H1 (cell line): ENCODE data around the gene POLR3F. TPM values are rescaled to one million over a fixed set of nuclear protein-coding genes. Genes with fewer than 3 reads are reported as not detected.

Experiments used
- CTCF ChIA-PET: fragments of 300-600 bp; sonication (Branson Sonifier 250); formaldehyde crosslinking; loops from one replicate; lab custom pipeline; 2021; ENCODE audit not compliant: partially characterized antibody; lab: Charles Lee
- POLR2A ChIA-PET: fragments of 300-600 bp; sonication (Branson Sonifier 250); formaldehyde crosslinking; loops from one replicate; lab custom pipeline; 2021; ENCODE audit warnings: inconsistent platforms; ENCODE audit not compliant: partially characterized antibody; lab: Charles Lee
- DNase-seq, 2 experiments: peaks; one replicate each; pipeline versions ENCODE4 v3.0.0 to v3.0.0-alpha.2; 2010 to 2022; ENCODE audit warnings: low spot score in 2 of 2, low read depth in 1 of 2, mixed read lengths in 1 of 2
- FAIRE-seq: peaks from 2 replicates; lab custom pipeline; 2011; peaks lifted over from hg19 to GRCh38; lab: Jason Lieb, UNC
- H2AFZ ChIP-seq: 2 replicates; pipeline ENCODE4 v1.8.1; 2012; ENCODE audit warnings: low read length, inconsistent platforms
- H2AK5ac ChIP-seq: 2 replicates; pipeline ENCODE4 v1.6.1; 2013; ENCODE audit warnings: low read depth, low read length
- H2BK120ac ChIP-seq: replicated peaks from 2 replicates; pipeline ENCODE3; 2013; ENCODE audit warnings: low read depth, low read length, inconsistent platforms
- H2BK12ac ChIP-seq: 2 replicates; pipeline ENCODE4 v1.6.1; 2013; ENCODE audit warnings: low read depth, low read length
- H2BK15ac ChIP-seq: 2 replicates; pipeline ENCODE4 v1.6.1; 2013; ENCODE audit warnings: low read length
- H2BK20ac ChIP-seq: 2 replicates; pipeline ENCODE4 v1.6.1; 2013; ENCODE audit warnings: low read length
- H2BK5ac ChIP-seq: 2 replicates; pipeline ENCODE4 v1.6.1; 2013; ENCODE audit warnings: low read depth, low read length
- H3K14ac ChIP-seq: 2 replicates; pipeline ENCODE4 v1.6.1; 2013; ENCODE audit warnings: inconsistent platforms; ENCODE audit not compliant: insufficient read length
- H3K18ac ChIP-seq: 2 replicates; pipeline ENCODE4 v1.6.1; 2013; ENCODE audit warnings: low read length; ENCODE audit errors: extremely low read depth
- H3K23ac ChIP-seq: 2 replicates; pipeline ENCODE4 v1.6.1; 2013; ENCODE audit warnings: inconsistent platforms; ENCODE audit not compliant: insufficient read length
- H3K23me2 ChIP-seq: 2 replicates; pipeline ENCODE4 v1.6.1; 2013; ENCODE audit warnings: low read depth, low read length
- H3K27ac ChIP-seq: 2 replicates; pipeline ENCODE4 v1.6.1; 2011; ENCODE audit warnings: low read depth, low read length, inconsistent platforms
- H3K27me3 ChIP-seq, 4 experiments: replicated peaks in 1 of 4; 1 replicate in 1 of 4; 2 replicates in 3 of 4; pipeline versions ENCODE4 v1.6.1 to v1.8.1; 2011 to 2013; ENCODE audit warnings: low read length in 3 of 4, mild to moderate bottlenecking in 3 of 4, inconsistent platforms in 2 of 4, mixed read lengths in 2 of 4, moderate library complexity in 1 of 4; ENCODE audit not compliant: control insufficient read depth in 3 of 4, insufficient read depth in 3 of 4; ENCODE audit errors: extremely low read depth in 1 of 4
- H3K36me3 ChIP-seq, 4 experiments: 2 replicates each; pipeline versions ENCODE4 v1.6.1 to v1.8.1; 2011 to 2013; ENCODE audit warnings: mild to moderate bottlenecking in 4 of 4, low read length in 3 of 4, moderate library complexity in 2 of 4, control low read depth in 1 of 4, inconsistent platforms in 1 of 4; ENCODE audit not compliant: insufficient read depth in 4 of 4, control insufficient read depth in 2 of 4
- H3K4ac ChIP-seq: replicated peaks from 2 replicates; pipeline ENCODE3; 2013; ENCODE audit warnings: low read length, low read depth, mixed read lengths, inconsistent platforms; ENCODE audit not compliant: insufficient read length
- H3K4me1 ChIP-seq, 4 experiments: replicated peaks in 1 of 4; 1 replicate in 1 of 4; 2 replicates in 3 of 4; pipeline versions ENCODE4 v1.6.1 to v1.8.1; 2011 to 2013; ENCODE audit warnings: low read length in 3 of 4, inconsistent platforms in 2 of 4, mixed read lengths in 1 of 4; ENCODE audit not compliant: insufficient read depth in 4 of 4, control insufficient read depth in 3 of 4
- H3K4me2 ChIP-seq, 2 experiments: 2 replicates each; pipeline versions ENCODE4 v1.6.1 to v1.8.1; 2011 to 2013; ENCODE audit warnings: low read depth in 2 of 2, low read length in 2 of 2, control low read depth in 1 of 2, inconsistent platforms in 1 of 2, mild to moderate bottlenecking in 1 of 2; ENCODE audit not compliant: insufficient read depth in 1 of 2
- H3K4me3 ChIP-seq, 4 experiments: fragments of 200-600, 300-600 bp in 1 of 4; sonication (generic), shearing (Covaris generic), sonication (Bioruptor Twin) in 1 of 4; 2 replicates each; pipeline versions ENCODE4 v1.5.1 to v1.8.1; 2011 to 2016; ENCODE audit warnings: low read length in 4 of 4, low read depth in 3 of 4, control low read depth in 2 of 4, inconsistent platforms in 2 of 4, mild to moderate bottlenecking in 2 of 4, mixed read lengths in 1 of 4, moderate library complexity in 1 of 4; ENCODE audit not compliant: insufficient read depth in 2 of 4; ENCODE audit errors: extremely low read depth in 1 of 4
- H3K56ac ChIP-seq: replicated peaks from 2 replicates; pipeline ENCODE3; 2013; ENCODE audit warnings: low read depth, mild to moderate bottlenecking, mixed read lengths, low read length, inconsistent platforms; ENCODE audit not compliant: insufficient read length
- H3K79me1 ChIP-seq: 2 replicates; pipeline ENCODE4 v1.6.1; 2013; ENCODE audit warnings: low read depth, low read length, control low read depth
- H3K79me2 ChIP-seq, 2 experiments: 2 replicates each; pipeline versions ENCODE4 v1.6.1 to v1.8.1; 2012 to 2013; ENCODE audit warnings: low read length in 2 of 2, mild to moderate bottlenecking in 2 of 2, inconsistent platforms in 1 of 2; ENCODE audit not compliant: insufficient read depth in 2 of 2, control insufficient read depth in 1 of 2
- H3K9ac ChIP-seq, 4 experiments: replicated peaks in 1 of 4; 1 replicate in 1 of 4; 2 replicates in 3 of 4; pipeline versions ENCODE4 v1.6.1 to v1.8.1; 2011 to 2013; ENCODE audit warnings: low read depth in 3 of 4, low read length in 3 of 4, control low read depth in 2 of 4, mild to moderate bottlenecking in 2 of 4, moderate library complexity in 2 of 4, inconsistent platforms in 1 of 4; ENCODE audit errors: extremely low read depth in 1 of 4
- H3K9me3 ChIP-seq, 2 experiments: 2 replicates each; pipeline versions ENCODE4 v1.6.1 to v1.8.1; 2012 to 2013; ENCODE audit warnings: mild to moderate bottlenecking in 2 of 2, moderate library complexity in 2 of 2, control low read depth in 1 of 2, inconsistent platforms in 1 of 2, low read depth in 1 of 2, low read length in 1 of 2, mixed read lengths in 1 of 2; ENCODE audit not compliant: insufficient read depth in 2 of 2
- H4K20me1 ChIP-seq, 2 experiments: replicated peaks in 1 of 2; 2 replicates each; pipeline versions ENCODE3 to v1.8.1; 2011 to 2013; ENCODE audit warnings: inconsistent platforms in 2 of 2, low read length in 2 of 2, mild to moderate bottlenecking in 1 of 2; ENCODE audit not compliant: insufficient read depth in 2 of 2, control insufficient read depth in 1 of 2
- H4K5ac ChIP-seq: 2 replicates; pipeline ENCODE4 v1.6.1; 2013; ENCODE audit warnings: low read length, low read depth, mixed read lengths, inconsistent platforms; ENCODE audit not compliant: insufficient read length
- H4K8ac ChIP-seq: 2 replicates; pipeline ENCODE4 v1.8.0; 2013; ENCODE audit warnings: mild to moderate bottlenecking, moderate library complexity, low read length, inconsistent platforms; ENCODE audit not compliant: insufficient read depth; ENCODE audit errors: extremely low read depth
- H4K91ac ChIP-seq: replicated peaks from 2 replicates; pipeline ENCODE3; 2013; ENCODE audit warnings: low read length, mixed read lengths, inconsistent platforms; ENCODE audit not compliant: insufficient read length
- BCL11A ChIP-seq, 2 experiments: IDR thresholded peaks; one replicate each; pipeline ENCODE4 v1.6.1; 2011; ENCODE audit warnings: low read depth in 2 of 2, low read length in 2 of 2, mild to moderate bottlenecking in 2 of 2
- CEBPB ChIP-seq: IDR thresholded peaks from 2 replicates; pipeline ENCODE4 v1.6.1; 2012; ENCODE audit warnings: low read depth, low read length
- CHD2 ChIP-seq: IDR thresholded peaks from 2 replicates; pipeline ENCODE4 v1.6.1; 2012; ENCODE audit warnings: low read length, improper control_type of control experiment
- EGR1 ChIP-seq: IDR thresholded peaks from 2 replicates; pipeline ENCODE4 v1.6.1; 2011; ENCODE audit warnings: low read depth, low read length, borderline replicate concordance
- FOSL1 ChIP-seq: IDR thresholded peaks from 2 replicates; pipeline ENCODE4 v1.6.1; 2011; ENCODE audit warnings: mild to moderate bottlenecking, low read depth, low read length, moderate library complexity; ENCODE audit not compliant: insufficient read depth
- PHF8 ChIP-seq: fragments of 200-600 bp; sonication (generic); conservative IDR thresholded peaks from 2 replicates; pipeline ENCODE4 v1.7.1; 2012; ENCODE audit warnings: low read depth, mild to moderate bottlenecking, inconsistent platforms, low read length, moderate library complexity
- POLR2AphosphoS5 ChIP-seq: IDR thresholded peaks from 2 replicates; pipeline ENCODE4 v1.6.1; 2011; ENCODE audit warnings: low read depth, low read length
- POU5F1 ChIP-seq: IDR thresholded peaks from 2 replicates; pipeline ENCODE4 v1.6.1; 2011; ENCODE audit warnings: low read depth, mild to moderate bottlenecking, low read length, moderate library complexity
- RAD21 ChIP-seq, 2 experiments: IDR thresholded peaks in 1 of 2; conservative IDR thresholded peaks in 1 of 2; 2 replicates each; pipeline ENCODE4 v1.6.1; 2011; ENCODE audit warnings: low read depth in 2 of 2, low read length in 2 of 2, improper control_type of control experiment in 1 of 2, inconsistent platforms in 1 of 2, mild to moderate bottlenecking in 1 of 2, moderate library complexity in 1 of 2
- SIRT6 ChIP-seq: IDR thresholded peaks from one replicate; pipeline ENCODE4 v1.7.1; 2012; ENCODE audit warnings: low read length, inconsistent platforms
- SP4 ChIP-seq: IDR thresholded peaks from 2 replicates; pipeline ENCODE4 v1.6.1; 2012; ENCODE audit warnings: low read length, inconsistent platforms
- SUZ12 ChIP-seq: fragments of 200-600 bp; sonication (generic); IDR thresholded peaks from 2 replicates; pipeline ENCODE4 v1.6.1; 2012; ENCODE audit warnings: mild to moderate bottlenecking, inconsistent platforms, low read length, moderate library complexity, mixed read lengths
- TAF1 ChIP-seq: IDR thresholded peaks from 2 replicates; pipeline ENCODE4 v1.6.1; 2011; ENCODE audit warnings: mild to moderate bottlenecking, low read depth, low read length
- TAF7 ChIP-seq: optimal IDR thresholded peaks from 2 replicates; pipeline ENCODE3; 2011; ENCODE audit warnings: low read depth, mild to moderate bottlenecking, inconsistent platforms, low read length, moderate library complexity, borderline replicate concordance
- TCF12 ChIP-seq: IDR thresholded peaks from 2 replicates; pipeline ENCODE4 v1.6.1; 2011; ENCODE audit warnings: low read depth, mild to moderate bottlenecking, low read length
- WGBS, 2 experiments: shearing (Covaris generic) in 1 of 2; methylation state at CpG; one replicate each; pipeline versions ENCODE4 v1.1.6 to v1.1.7; 2013 to 2015; ENCODE audit warnings: low lambda C conversion rate in 2 of 2, mixed read lengths in 2 of 2, inconsistent platforms in 1 of 2, low coverage in 1 of 2, missing lambda C conversion rate in 1 of 2; ENCODE audit not compliant: insufficient replicate concordance in 2 of 2, insufficient coverage in 1 of 2, insufficient read length in 1 of 2; ENCODE audit errors: extremely low coverage in 1 of 2, missing lambda C conversion rate in 1 of 2; 5-methylcytosine and 5-hydroxymethylcytosine counted together
- polyA plus RNA-seq, 7 experiments: library from polyadenylated mRNA; depleted of rRNA in 3 of 7; stranded (reverse) in 5 of 7; unstranded in 2 of 7; fragments of >200 nt in 5 of 7; fragments of 200-250 nt in 2 of 7; gene quantifications; 1 replicate in 5 of 7; 2 replicates in 1 of 7; 4 replicates in 1 of 7; pipeline versions ENCODE4 v1.2.1 to v1.2.3, GENCODE V29; 2011 to 2013; ENCODE audit warnings: missing spikeins in 2 of 7, mixed read lengths in 2 of 7
- total RNA-seq: library from RNA; stranded (reverse); fragmentation: NEBNext Ultra II Directional; extraction: Animal tissue kit (Norgen Biotek cat#: 25700); gene quantifications from 2 replicates; pipeline ENCODE4 v1.2.1, GENCODE V29; 2021

The POLR3F gene
- total and polyA plus RNA-seq, 2 of the 8 experiments (the other 6 are each of a cell fraction or from before 2014, with no cell fraction given): 5.7 to 14.0 TPM

GRCh38 chr20:18533491-18533890 lies 66.3 kb downstream of the POLR3F start:
- no peak overlapping the region for H3K27ac ChIP-seq
- no peak overlapping the region for H4K91ac ChIP-seq
- no peak overlapping the region for H2BK120ac ChIP-seq
- no peak overlapping the region for H2AFZ ChIP-seq
- no peaks in the 10 kb centered on the region for H3K23me2 ChIP-seq
- no peak overlapping the region for H4K5ac ChIP-seq
- H3K4me3 ChIP-seq: no peak overlapping the region
- H3K79me2 ChIP-seq: no peaks in the 10 kb centered on the region
- ChIA-PET POLR2A (no interaction called here), CTCF (no interaction called here)
- H2AK5ac ChIP-seq: no peak overlapping the region
- FAIRE-seq (no peak), DNase-seq (no peak)
- H3K14ac ChIP-seq: no peak overlapping the region
- H4K8ac ChIP-seq: no peak overlapping the region
- H4K20me1 ChIP-seq: peaks cover 2% of the 10 kb centered on the region in 2 experiments
- no peaks in the 10 kb centered on the region; the same call in none of the 2 replicates for H3K79me1 ChIP-seq
- 88% methylated on average over 1 of the region's 1 CpG; no CpG with 5 or more reads in 1 of the 2 experiments for WGBS, 2 experiments
- H2BK20ac ChIP-seq: no peak overlapping the region
- no peaks in the 10 kb centered on the region for H3K4me1 ChIP-seq
- no peak overlapping the region for H3K4ac ChIP-seq
- no peaks in the 10 kb centered on the region for H3K9me3 ChIP-seq
- no peak overlapping the region for H2BK12ac ChIP-seq
- no peak overlapping the region for H3K4me2 ChIP-seq
- H2BK5ac ChIP-seq: no peak overlapping the region
- H3K18ac ChIP-seq: no peak overlapping the region
- H3K9ac ChIP-seq: no peak overlapping the region
- H3K23ac ChIP-seq: no peak overlapping the region
- no peak overlapping the region for H2BK15ac ChIP-seq
- no peak overlapping the region for H3K56ac ChIP-seq
- no peaks in the 10 kb centered on the region for H3K27me3 ChIP-seq
- H3K36me3 ChIP-seq: peaks cover 16 to 58% (median 52%) of the 10 kb centered on the region in 4 experiments
- no peak for TF ChIP-seq SIRT6
- TF ChIP-seq PHF8: no peak
- TF ChIP-seq TAF7: no peak
- TF ChIP-seq SUZ12: no peak
- TF ChIP-seq RAD21 (IDR thresholded peaks at IDR 0.05 in 1 of 2, conservative IDR thresholded peaks at IDR 0.05 in 1 of 2; ENCODE audit: low read depth in 2 of 2, low read length in 2 of 2): no peak
- TF ChIP-seq POLR2AphosphoS5: no peak
- no peak for TF ChIP-seq FOSL1
- no peak for TF ChIP-seq CEBPB
- TF ChIP-seq BCL11A (IDR thresholded peaks at IDR 0.05; ENCODE audit: low read depth in 2 of 2, low read length in 2 of 2): no peak
- no peak for TF ChIP-seq TAF1
- TF ChIP-seq EGR1: no peak
- TF ChIP-seq CHD2: no peak
- TF ChIP-seq TCF12: no peak
- no peak for TF ChIP-seq SP4
- no peak for TF ChIP-seq POU5F1
